ENCODE measurements around the gene PLB1. TPM values are rescaled to one million over a fixed set of nuclear protein-coding genes. Genes with fewer than 3 reads are reported as not detected.
A peak's percentile ranks its signal among the peaks of the same experiment; 100 is the strongest.

Gene PLB1
- total RNA-seq, 1 experiment from 2014 or later = 2.4 TPM

- no peak for DNase-seq (ENCODE audit: low spot score)
- in situ Hi-C loops (cut with HindIII; ENCODE audit: low sequenced_read_pairs) = no loop called here
These were observed 106.3 kb downstream of the PLB1 start for GRCh38 chr2:28602136-28602660.

GRCh38 chr2:28602751-28603639, 107.1 kb downstream of the PLB1 start:
- in situ Hi-C loops (cut with HindIII; ENCODE audit: low sequenced_read_pairs) = no loop called here
- DNase-seq (ENCODE audit: low spot score) = no peak

GRCh38 chr2:28603821-28604220, 108.0 kb downstream of the PLB1 start:
- no peak for DNase-seq (ENCODE audit: low spot score)
- in situ Hi-C loops (cut with HindIII; ENCODE audit: low sequenced_read_pairs) = no loop called here

GRCh38 chr2:28604284-28604843, 108.5 kb downstream of the PLB1 start:
- in situ Hi-C loops (cut with HindIII; ENCODE audit: low sequenced_read_pairs) = no loop called here
- no peak for DNase-seq (ENCODE audit: low spot score)

- peak; percentile 30 for DNase-seq (ENCODE audit: low spot score)
These were observed 111.2 kb downstream of the PLB1 start for GRCh38 chr2:28606986-28607441.

GRCh38 chr2:28607730-28608499, 112.1 kb downstream of the PLB1 start:
- DNase-seq (ENCODE audit: low spot score) = peak; percentile 96
- in situ Hi-C loops (cut with HindIII; ENCODE audit: low sequenced_read_pairs) = loop anchor here (5.0 kb wide), 1 partner anchor 59 kb away; no protein-coding TSS in a partner anchor

More at GRCh38 chr2:28606986-28607441, 111.2 kb downstream of the PLB1 start:
- in situ Hi-C loops (cut with HindIII; ENCODE audit: low sequenced_read_pairs) = loop anchor here (5.0 kb wide), 1 partner anchor 60 kb away; no protein-coding TSS in a partner anchor

- in situ Hi-C loops (cut with HindIII; ENCODE audit: low sequenced_read_pairs) = loop anchor here (5.0 kb wide), 1 partner anchor 59 kb away; no protein-coding TSS in a partner anchor
- no peak for DNase-seq (ENCODE audit: low spot score)
These were observed 112.9 kb downstream of the PLB1 start for GRCh38 chr2:28608500-28609424.

- DNase-seq (ENCODE audit: low spot score) = no peak
- in situ Hi-C loops (cut with HindIII; ENCODE audit: low sequenced_read_pairs) = no loop called here
These were observed 114.8 kb downstream of the PLB1 start for GRCh38 chr2:28610583-28611201.

GRCh38 chr2:28612131-28612812, 116.4 kb downstream of the PLB1 start:
- no peak for DNase-seq (ENCODE audit: low spot score)
- in situ Hi-C loops (cut with HindIII; ENCODE audit: low sequenced_read_pairs) = no loop called here

GRCh38 chr2:28613186-28613585, 117.3 kb downstream of the PLB1 start:
- DNase-seq (ENCODE audit: low spot score) = no peak
- in situ Hi-C loops (cut with HindIII; ENCODE audit: low sequenced_read_pairs) = no loop called here

- in situ Hi-C loops (cut with HindIII; ENCODE audit: low sequenced_read_pairs) = no loop called here
These were observed 118.0 kb downstream of the PLB1 start for GRCh38 chr2:28613633-28614501.

GRCh38 chr2:28615706-28616105, 119.8 kb downstream of the PLB1 start:
- DNase-seq (ENCODE audit: low spot score) = no peak
- in situ Hi-C loops (cut with HindIII; ENCODE audit: low sequenced_read_pairs) = no loop called here

More at GRCh38 chr2:28613633-28614501, 118.0 kb downstream of the PLB1 start:
- no peak for DNase-seq (ENCODE audit: low spot score)

- no peak for DNase-seq (ENCODE audit: low spot score)
- in situ Hi-C loops (cut with HindIII; ENCODE audit: low sequenced_read_pairs) = no loop called here
These were observed 120.6 kb downstream of the PLB1 start for GRCh38 chr2:28616396-28616999.

- in situ Hi-C loops (cut with HindIII; ENCODE audit: low sequenced_read_pairs) = no loop called here
- DNase-seq (ENCODE audit: low spot score) = no peak
These were observed 121.8 kb downstream of the PLB1 start for GRCh38 chr2:28617502-28618184.
